Endothelial cell of umbilical vein (primary cell): Measurements from ENCODE around the gene NTN1. TPM values are rescaled to one million over a fixed set of nuclear protein-coding genes. Genes with fewer than 3 reads are reported as not detected.

Source experiments
- BruUV-seq: library from RNA; stranded (reverse); fragments of 400-500 nt; replicated peaks from 2 replicates; lab custom pipeline; 2021; lab: Mats Ljungman, UMichigan
- CTCF ChIA-PET: fragments of 300-600, 350-600 bp; sonication (Branson Sonifier 250); formaldehyde crosslinking; loops from one replicate; lab custom pipeline; 2021; ENCODE audit warnings: antibody characterized with exemption, inconsistent platforms; lab: Charles Lee
- POLR2A ChIA-PET: fragments of 300-600, 350-600 bp; sonication (Branson Sonifier 250); formaldehyde crosslinking; loops from one replicate; lab custom pipeline; 2021; ENCODE audit warnings: antibody characterized with exemption, inconsistent platforms; lab: Charles Lee
- DNase-seq: peaks from one replicate; pipeline ENCODE4 v3.0.0-alpha.2; 2011; ENCODE audit warnings: low read depth, low spot score
- FAIRE-seq: peaks from 2 replicates; lab custom pipeline; 2011; peaks lifted over from hg19 to GRCh38; lab: Jason Lieb, UNC
- H2AFZ ChIP-seq: 2 replicates; pipeline ENCODE4 v1.6.0; 2012; ENCODE audit warnings: low read depth, low read length, control low read depth, inconsistent platforms
- H3K27ac ChIP-seq: 2 replicates; pipeline ENCODE4 v1.5.1; 2011; ENCODE audit warnings: low read depth, mild to moderate bottlenecking, control low read depth, low read length, moderate library complexity; ENCODE audit not compliant: insufficient read depth
- H3K27me3 ChIP-seq, 2 experiments: 2 replicates each; pipeline versions ENCODE4 v1.6.0 to v1.6.1; 2011; ENCODE audit warnings: low read length in 2 of 2, mixed read lengths in 1 of 2; ENCODE audit not compliant: control insufficient read depth in 2 of 2, insufficient read depth in 2 of 2
- H3K36me3 ChIP-seq, 2 experiments: 2 replicates in 1 of 2; 3 replicates in 1 of 2; pipeline ENCODE4 v1.5.1; 2011; ENCODE audit warnings: low read length in 2 of 2, mild to moderate bottlenecking in 1 of 2, moderate library complexity in 1 of 2; ENCODE audit not compliant: control insufficient read depth in 2 of 2, insufficient read depth in 2 of 2; ENCODE audit errors: extremely low read depth in 1 of 2
- H3K4me1 ChIP-seq: 3 replicates; pipeline ENCODE4 v1.5.1; 2011; ENCODE audit warnings: mild to moderate bottlenecking, low read length; ENCODE audit not compliant: control insufficient read depth, insufficient read depth; ENCODE audit errors: extremely low read depth
- H3K4me2 ChIP-seq: 2 replicates; pipeline ENCODE4 v1.6.1; 2011; ENCODE audit warnings: low read length, control low read depth, mixed read lengths; ENCODE audit not compliant: insufficient read depth
- H3K4me3 ChIP-seq, 3 experiments: fragments of 200-600 bp in 1 of 3; sonication (generic), shearing (Covaris generic) in 1 of 3; replicated peaks in 1 of 3; 2 replicates each; pipeline ENCODE4 v1.5.1; 2011 to 2016; ENCODE audit warnings: control low read depth in 3 of 3, low read length in 3 of 3, mild to moderate bottlenecking in 2 of 3, inconsistent platforms in 1 of 3, low read depth in 1 of 3, moderate library complexity in 1 of 3; ENCODE audit not compliant: insufficient read depth in 1 of 3
- H3K79me2 ChIP-seq: 2 replicates; pipeline ENCODE4 v1.6.0; 2012; ENCODE audit warnings: low read length, inconsistent platforms; ENCODE audit not compliant: control insufficient read depth, insufficient read depth
- H3K9ac ChIP-seq: replicated peaks from 2 replicates; pipeline ENCODE3; 2011; ENCODE audit warnings: low read length, control low read depth; ENCODE audit not compliant: insufficient read depth; ENCODE audit errors: extremely low read depth
- H3K9me1 ChIP-seq: replicated peaks from 3 replicates; pipeline ENCODE4 v1.6.0; 2011; ENCODE audit warnings: mild to moderate bottlenecking, low read length; ENCODE audit not compliant: control insufficient read depth, insufficient read depth; ENCODE audit errors: extremely low read depth
- H3K9me3 ChIP-seq: replicated peaks from 2 replicates; pipeline ENCODE4 v1.5.1; 2012; ENCODE audit warnings: low read length, inconsistent platforms; ENCODE audit not compliant: control insufficient read depth, insufficient read depth
- H4K20me1 ChIP-seq: replicated peaks from 2 replicates; pipeline ENCODE3; 2011; ENCODE audit warnings: mild to moderate bottlenecking, low read length; ENCODE audit not compliant: control insufficient read depth, insufficient read depth; ENCODE audit errors: extremely low read depth
- EZH2 ChIP-seq: IDR thresholded peaks from 2 replicates; pipeline ENCODE4 v1.6.1; 2012; ENCODE audit warnings: borderline replicate concordance, low read depth, mild to moderate bottlenecking, moderate library complexity, low read length, inconsistent platforms; ENCODE audit not compliant: severe bottlenecking
- FOS ChIP-seq: IDR thresholded peaks from 2 replicates; pipeline ENCODE4 v1.6.1; 2011; ENCODE audit warnings: mild to moderate bottlenecking, low read length, moderate library complexity, borderline replicate concordance; ENCODE audit not compliant: insufficient read depth
- GATA2 ChIP-seq: IDR thresholded peaks from 2 replicates; pipeline ENCODE4 v1.7.0; 2011; ENCODE audit warnings: low read depth, mild to moderate bottlenecking, moderate library complexity, mixed read lengths, low read length; ENCODE audit not compliant: insufficient read length, insufficient read depth
- JUN ChIP-seq: IDR thresholded peaks from 2 replicates; pipeline ENCODE4 v1.6.1; 2011; ENCODE audit warnings: borderline replicate concordance, low read depth; ENCODE audit not compliant: insufficient read length, insufficient read depth
- MAX ChIP-seq: IDR thresholded peaks from 2 replicates; pipeline ENCODE4 v1.6.1; 2011; ENCODE audit not compliant: insufficient read depth, insufficient read length
- MYC ChIP-seq: IDR thresholded peaks from one replicate; pipeline ENCODE4 v1.6.1; 2011; ENCODE audit warnings: mild to moderate bottlenecking, low read depth, low read length
- POLR2A ChIP-seq: IDR thresholded peaks from 2 replicates; pipeline ENCODE4 v1.6.1; 2012; ENCODE audit warnings: low read depth, mild to moderate bottlenecking, control low read depth, low read length
- POLR2AphosphoS5 ChIP-seq: IDR thresholded peaks from 2 replicates; pipeline ENCODE4 v1.6.1; 2012; ENCODE audit warnings: low read depth, mild to moderate bottlenecking, control low read depth, low read length, moderate library complexity; ENCODE audit not compliant: insufficient read depth
- dilution Hi-C: fragments of 300-500 bp; cut with MboI; formaldehyde crosslinking; loops from one replicate; pipeline ENCODE4 v1.15.0; 2019; ENCODE audit warnings: low sequenced_read_pairs; ENCODE audit not compliant: extremely low pct_ligation_motif_present
- intact Hi-C: fragments of 100-400 bp; cut with micrococcal nuclease; formaldehyde crosslinking; loops from one replicate; pipeline ENCODE4 v1.10.0; 2022
- polyA plus RNA-seq, 4 experiments: library from polyadenylated mRNA; depleted of rRNA in 3 of 4; stranded (reverse) in 3 of 4; unstranded in 1 of 4; fragments of >200 nt; gene quantifications; 2 replicates each; pipeline versions ENCODE4 v1.2.1 to v1.2.3, GENCODE V29; 2011 to 2012; ENCODE audit warnings: missing spikeins in 1 of 4
- total RNA-seq: library from RNA; stranded (reverse); gene quantifications from 2 replicates; pipeline ENCODE4 v1.2.3, GENCODE V29; 2021
- TF ChIP-seq, protein P1 (sequence below), 2 donors: IDR thresholded peaks; 1 replicate in 1 of 2; 2 replicates in 1 of 2; pipeline ENCODE4 v1.5.1; 2011; ENCODE audit warnings: low read length in 2 of 2, mild to moderate bottlenecking in 2 of 2, moderate library complexity in 2 of 2, control low read depth in 1 of 2, inconsistent platforms in 1 of 2, low read depth in 1 of 2; ENCODE audit not compliant: insufficient read depth in 1 of 2; ENCODE audit errors: extremely low read depth in 1 of 2

NTN1 gene
- total and polyA plus RNA-seq, 2 donors (not counting 3 experiments of a cell fraction or from before 2014, with no cell fraction given): 0.10 to 0.18 TPM

GRCh38 chr17:9104370-9105041 lies 83.2 kb downstream of the NTN1 start:
- FAIRE-seq (no peak), DNase-seq (no peak)
- CTCF ChIA-PET: no interaction called here
- TF ChIP-seq JUN (no peak), MAX (no peak), POLR2AphosphoS5 (no peak), GATA2 (no peak)
- Histone ChIP-seq H3K79me2 (no peaks in the 10 kb centered on the region), H3K36me3 (no peaks in the 10 kb centered on the region), H4K20me1 (no peaks in the 10 kb centered on the region), H3K9me3 (no peaks in the 10 kb centered on the region), H3K27me3 (no peaks in the 10 kb centered on the region), H3K4me3 (no peak overlapping the region), H3K4me2 (no peak overlapping the region), H3K27ac (no peak overlapping the region), H3K9me1 (no peaks in the 10 kb centered on the region), H3K9ac (no peak overlapping the region), H3K4me1 (no peaks in the 10 kb centered on the region), H2AFZ (no peak overlapping the region)
- dilution Hi-C loops (no loop called here), intact Hi-C loops (no loop called here)
- BruUV-seq: no TSS peak
- POLR2A ChIA-PET: no interaction called here

DNA sequence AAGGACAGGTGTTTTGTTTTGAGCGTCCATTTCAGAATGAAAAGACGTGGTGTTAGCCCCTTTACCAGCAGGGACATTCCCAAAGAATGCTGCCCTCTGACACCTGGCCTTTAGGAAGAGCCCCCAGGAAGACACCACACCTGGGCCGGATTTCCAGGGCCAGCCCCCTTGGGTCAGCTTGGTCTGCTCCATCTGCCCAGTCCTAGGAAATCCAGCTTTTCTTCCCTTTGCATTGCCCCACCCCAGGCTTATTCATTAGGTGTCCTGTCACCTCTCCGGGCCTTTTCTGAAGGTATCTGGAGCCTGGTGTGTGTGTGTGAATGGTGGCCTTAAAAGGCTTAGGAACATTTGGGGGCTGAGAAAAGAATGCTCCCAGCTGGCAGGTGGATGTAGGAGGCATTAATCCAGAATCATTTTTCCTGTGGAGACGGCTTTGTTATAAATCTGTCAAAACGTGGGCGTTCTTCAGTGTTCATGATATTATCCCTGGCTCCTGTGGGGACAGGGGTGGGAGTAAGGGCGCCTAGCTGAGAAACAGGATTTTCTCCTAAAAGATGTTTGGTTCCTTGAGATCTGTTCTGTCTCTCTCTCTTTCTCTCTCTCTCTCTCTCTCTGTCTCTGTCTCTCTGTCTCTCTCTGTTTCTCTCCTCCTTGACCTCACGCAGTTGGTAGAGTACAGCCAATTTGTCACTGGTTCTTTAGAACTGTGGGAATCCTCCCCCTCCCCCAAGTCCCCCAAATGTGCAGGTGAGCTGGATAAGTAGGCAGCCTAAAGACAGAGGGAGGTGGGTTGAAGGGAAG lies 84.0 kb downstream of the NTN1 start:
- Histone ChIP-seq H3K27me3 (no peaks in the 10 kb centered on the region), H3K36me3 (no peaks in the 10 kb centered on the region), H3K27ac (no peak overlapping the region), H3K4me1 (no peaks in the 10 kb centered on the region), H3K4me3 (no peak overlapping the region), H2AFZ (no peak overlapping the region), H3K9me1 (no peaks in the 10 kb centered on the region), H3K4me2 (no peak overlapping the region), H3K9me3 (no peaks in the 10 kb centered on the region), H4K20me1 (no peaks in the 10 kb centered on the region), H3K9ac (no peak overlapping the region), H3K79me2 (no peaks in the 10 kb centered on the region)
- TF ChIP-seq EZH2: no peak
- no peak for TF ChIP-seq POLR2A
- no peak for TF ChIP-seq JUN
- TF ChIP-seq, protein P1, sequence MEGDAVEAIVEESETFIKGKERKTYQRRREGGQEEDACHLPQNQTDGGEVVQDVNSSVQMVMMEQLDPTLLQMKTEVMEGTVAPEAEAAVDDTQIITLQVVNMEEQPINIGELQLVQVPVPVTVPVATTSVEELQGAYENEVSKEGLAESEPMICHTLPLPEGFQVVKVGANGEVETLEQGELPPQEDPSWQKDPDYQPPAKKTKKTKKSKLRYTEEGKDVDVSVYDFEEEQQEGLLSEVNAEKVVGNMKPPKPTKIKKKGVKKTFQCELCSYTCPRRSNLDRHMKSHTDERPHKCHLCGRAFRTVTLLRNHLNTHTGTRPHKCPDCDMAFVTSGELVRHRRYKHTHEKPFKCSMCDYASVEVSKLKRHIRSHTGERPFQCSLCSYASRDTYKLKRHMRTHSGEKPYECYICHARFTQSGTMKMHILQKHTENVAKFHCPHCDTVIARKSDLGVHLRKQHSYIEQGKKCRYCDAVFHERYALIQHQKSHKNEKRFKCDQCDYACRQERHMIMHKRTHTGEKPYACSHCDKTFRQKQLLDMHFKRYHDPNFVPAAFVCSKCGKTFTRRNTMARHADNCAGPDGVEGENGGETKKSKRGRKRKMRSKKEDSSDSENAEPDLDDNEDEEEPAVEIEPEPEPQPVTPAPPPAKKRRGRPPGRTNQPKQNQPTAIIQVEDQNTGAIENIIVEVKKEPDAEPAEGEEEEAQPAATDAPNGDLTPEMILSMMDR (IDR thresholded peaks at IDR 0.05; ENCODE audit: extremely low read depth in 1 of 2, insufficient read depth in 1 of 2, low read depth in 1 of 2, low read length in 2 of 2): no peak
- no peak for TF ChIP-seq POLR2AphosphoS5
- TF ChIP-seq FOS: no peak
- no peak for TF ChIP-seq GATA2
- no peak for TF ChIP-seq MAX
- TF ChIP-seq MYC: no peak
- FAIRE-seq (no peak), DNase-seq (no peak)
- ChIA-PET POLR2A (no interaction called here), CTCF (no interaction called here)
- dilution Hi-C loops: no loop called here
- intact Hi-C loops: no loop called here
- BruUV-seq: no TSS peak
